IPS DF 19.7 (cell line): ENCODE results near the gene IL1RAPL2.
"Not testable (repeated sequence)": the region's sequence is repeated elsewhere in the genome, so short reads cannot be mapped to it uniquely, and the experiment has no call there.

Experiments
- DNase-seq: peaks from one replicate; pipeline ENCODE4 v3.0.0-alpha.2; 2013; ENCODE audit warnings: low read depth, low spot score

Gene IL1RAPL2

DNA sequence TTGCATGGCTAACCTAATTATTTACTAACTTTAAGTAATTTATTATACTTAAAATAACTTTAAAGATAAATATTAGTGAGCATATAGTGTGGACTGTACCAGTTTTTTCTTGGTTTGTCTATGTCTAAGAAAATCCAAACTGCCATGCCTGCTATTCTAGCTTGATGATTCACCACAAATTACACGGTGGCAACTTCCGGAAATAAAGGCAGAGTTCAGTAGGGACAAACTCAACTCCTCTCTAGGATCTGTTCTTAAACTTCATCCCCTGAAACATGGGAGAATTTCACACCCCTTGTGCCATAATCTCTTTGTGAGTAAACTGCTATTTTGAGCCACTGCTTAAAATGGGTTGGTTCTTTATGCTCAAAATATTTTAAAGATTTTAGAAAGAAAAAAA lies 1042.7 kb downstream of the IL1RAPL2 start:
- DNase-seq: no peak

DNA sequence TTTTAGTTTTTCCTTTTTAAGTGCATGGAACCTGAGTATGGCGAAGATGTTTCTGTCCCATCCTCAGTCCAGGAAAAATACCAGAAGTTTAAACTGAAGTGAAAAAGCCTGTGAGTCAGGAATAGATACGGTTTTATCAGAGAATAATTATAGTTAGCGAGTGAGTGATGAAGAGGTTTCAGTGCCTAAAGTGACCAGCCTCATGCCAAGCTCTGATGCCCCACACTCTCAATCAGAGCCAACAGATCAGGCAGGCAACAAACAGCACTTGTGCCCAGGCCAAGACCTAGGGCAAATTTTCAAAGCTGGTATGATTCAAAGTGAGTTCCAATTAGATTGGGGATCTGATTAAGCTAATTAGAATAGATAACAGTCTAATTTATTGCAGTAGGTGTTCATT lies 1043.5 kb downstream of the IL1RAPL2 start:
- DNase-seq: no peak

DNA sequence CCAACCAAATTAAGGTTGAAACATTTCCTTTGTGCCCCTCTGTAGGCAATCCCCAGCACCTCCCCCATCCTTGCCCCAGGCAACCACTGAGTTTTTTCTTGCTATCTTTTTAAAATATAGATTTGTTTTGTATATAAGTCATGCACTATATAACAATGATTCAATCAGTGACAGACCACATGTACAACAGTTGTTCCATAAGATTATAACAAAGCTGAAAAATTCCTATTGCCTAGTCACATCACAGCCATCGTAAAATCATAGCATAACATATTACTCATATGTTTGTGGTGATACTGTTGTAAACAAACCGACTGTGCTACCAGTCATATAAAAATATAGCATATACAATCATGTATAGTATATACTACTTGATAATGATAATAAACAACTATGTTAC lies 1044.4 kb downstream of the IL1RAPL2 start:
- DNase-seq: no peak

DNA sequence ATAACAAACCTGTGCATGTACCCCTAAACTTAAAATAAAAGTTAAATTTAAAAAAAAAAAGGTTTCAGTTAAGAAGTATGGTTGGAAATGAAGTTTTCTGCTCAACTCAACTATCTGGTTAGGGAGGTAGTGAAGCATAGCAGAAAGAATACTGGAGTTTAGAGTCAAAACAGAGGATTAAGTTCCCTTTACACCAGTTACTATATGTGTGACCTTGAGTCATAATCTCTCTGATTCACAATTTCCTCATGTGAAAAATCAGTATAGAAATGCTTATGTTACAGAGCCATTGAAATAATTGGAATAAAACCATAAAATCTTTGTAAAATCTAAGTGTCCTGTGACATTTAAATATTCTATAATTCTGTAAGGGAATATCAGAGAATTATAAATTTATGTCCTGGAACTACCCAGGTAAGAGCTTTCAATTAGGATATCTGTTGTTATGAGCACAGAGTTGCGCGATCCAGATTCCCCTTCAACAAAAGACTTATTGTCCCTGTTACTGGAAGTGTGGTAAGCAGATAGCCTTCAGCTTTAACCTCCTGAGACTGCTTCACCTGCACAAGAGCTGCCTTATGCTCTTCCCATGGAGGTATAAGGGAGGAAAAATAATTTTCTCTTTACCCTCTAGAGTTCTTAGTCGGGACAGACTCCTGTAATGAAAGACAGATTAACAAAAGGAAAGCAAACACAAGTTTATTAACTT lies 1052.5 kb downstream of the IL1RAPL2 start:
- no peak for DNase-seq

DNA sequence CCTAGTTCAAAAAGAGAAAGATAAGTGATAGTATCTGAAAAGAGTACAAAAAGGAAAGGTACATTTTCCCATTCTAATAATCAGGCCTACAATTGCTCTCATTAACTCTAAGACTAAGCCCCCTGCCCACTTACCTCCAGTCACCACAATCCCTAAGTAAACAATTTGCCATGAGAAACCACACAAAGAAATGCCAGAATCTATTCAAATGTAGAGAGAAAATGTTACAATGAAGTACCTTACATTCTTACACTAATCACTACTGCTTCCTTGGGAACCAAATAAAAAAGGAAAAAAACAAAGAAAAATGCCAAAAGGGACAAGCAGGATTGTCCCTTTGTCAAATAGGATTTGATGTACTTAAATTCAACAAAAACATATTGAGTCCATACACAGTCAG lies 1068.2 kb downstream of the IL1RAPL2 start:
- DNase-seq: no peak

DNA sequence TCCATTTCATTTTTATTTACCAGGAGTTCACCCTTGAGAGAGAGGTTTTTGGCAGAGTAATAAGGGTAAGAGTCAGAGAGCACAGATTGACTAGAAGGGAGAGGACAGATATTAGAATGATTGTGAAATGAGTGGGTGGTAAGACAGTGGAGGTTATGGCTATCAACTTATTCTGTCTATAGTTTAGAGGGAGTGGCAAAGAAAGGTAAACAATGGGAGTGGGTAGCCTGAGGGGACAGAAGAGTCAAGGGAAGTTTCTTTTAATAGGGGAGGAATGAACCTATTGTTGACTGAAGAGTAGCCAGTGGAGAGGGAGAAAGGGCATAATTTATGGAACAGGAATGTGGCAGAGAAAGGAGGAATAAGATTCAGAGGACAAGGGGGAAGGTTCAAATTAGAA lies 1069.8 kb downstream of the IL1RAPL2 start:
- DNase-seq: no peak

DNA sequence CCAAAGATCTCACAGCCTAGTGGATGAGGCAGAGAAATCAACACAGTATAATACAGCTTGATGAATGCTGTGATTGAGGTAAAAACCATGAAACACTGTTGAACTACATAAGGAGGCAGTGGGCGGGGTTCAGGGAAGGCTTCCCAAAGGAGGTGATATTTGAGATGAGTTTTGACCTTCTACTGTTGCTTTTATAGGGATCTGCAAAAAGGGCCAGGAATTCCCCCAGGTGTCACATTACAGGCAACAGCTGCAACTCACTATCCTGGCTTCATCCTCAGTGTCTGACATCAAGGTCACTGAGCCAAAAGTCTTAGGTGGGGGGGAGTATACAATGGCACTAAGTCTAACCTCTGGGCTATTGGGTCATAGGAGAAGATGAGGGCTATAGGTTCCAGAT lies 1070.7 kb downstream of the IL1RAPL2 start:
- DNase-seq: no peak

DNA sequence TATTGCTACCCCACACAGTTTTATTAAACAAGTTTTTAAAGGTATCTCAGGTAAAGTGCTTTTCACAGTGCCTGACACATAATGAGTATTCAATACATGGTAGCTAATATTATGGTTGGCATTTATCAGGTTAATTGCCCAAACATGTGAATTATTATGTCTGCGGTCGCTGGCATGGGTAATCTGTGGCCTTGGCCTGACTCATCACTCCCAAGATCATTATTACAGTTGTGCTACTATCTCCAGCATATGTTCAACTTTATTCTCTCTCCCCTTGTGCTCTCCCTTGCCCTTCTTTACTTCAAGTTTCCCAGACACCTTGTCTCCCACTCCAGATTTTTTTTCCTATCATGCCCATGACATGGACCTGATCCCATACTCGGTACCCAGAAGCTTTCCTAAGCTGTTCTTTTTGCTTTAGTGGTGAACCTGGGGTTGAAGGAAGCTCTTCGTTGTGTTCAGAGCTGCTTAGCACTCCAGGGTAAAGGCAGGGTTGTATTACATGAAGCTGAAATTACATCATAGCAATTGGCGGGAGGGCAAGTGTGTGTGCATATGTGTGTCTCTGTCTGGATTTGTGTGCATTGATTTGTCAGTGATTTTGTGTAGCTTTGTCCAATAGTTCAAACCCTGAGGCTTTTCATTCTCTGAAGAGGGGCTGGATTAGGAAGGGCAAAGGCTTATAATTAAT lies 1079.8 kb downstream of the IL1RAPL2 start:
- no peak for DNase-seq

DNA sequence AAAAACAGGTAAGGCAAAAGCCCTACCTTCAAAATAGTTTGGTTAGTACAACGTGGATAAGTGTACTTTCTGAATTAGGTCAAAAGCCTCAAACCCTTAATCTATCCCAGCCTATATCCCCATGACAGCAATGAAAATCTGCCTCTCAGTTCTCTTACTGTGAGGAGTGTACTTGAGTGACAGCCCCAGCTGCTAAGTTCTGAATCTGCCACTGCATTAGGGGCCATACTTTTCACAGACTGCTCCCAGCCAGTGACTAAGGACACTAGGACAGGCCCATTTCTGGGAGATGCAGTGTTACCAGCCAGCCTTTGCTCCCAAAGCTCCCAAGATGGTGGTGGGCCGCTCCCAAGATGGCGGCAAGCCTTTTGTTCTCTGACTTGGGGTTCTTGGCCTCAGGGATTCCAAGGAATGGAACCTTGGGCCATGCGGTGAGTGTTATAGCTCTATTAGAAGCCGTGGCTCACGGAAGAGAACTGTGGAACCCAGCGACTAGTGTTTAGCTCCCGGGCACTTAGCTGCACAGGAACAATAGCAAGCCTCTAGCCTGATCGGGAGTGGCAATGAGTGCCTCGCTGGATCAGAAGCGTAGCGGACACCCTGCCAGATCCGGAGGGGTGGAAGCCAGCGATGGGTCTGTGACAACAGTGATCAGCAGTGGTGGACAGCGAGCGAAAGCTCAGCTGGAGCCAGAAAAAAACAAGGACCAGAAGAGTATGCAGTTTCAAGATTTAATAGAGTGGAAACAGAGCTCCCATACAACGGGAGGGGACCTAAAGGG lies 1080.8 kb downstream of the IL1RAPL2 start:
- no peak for DNase-seq

DNA sequence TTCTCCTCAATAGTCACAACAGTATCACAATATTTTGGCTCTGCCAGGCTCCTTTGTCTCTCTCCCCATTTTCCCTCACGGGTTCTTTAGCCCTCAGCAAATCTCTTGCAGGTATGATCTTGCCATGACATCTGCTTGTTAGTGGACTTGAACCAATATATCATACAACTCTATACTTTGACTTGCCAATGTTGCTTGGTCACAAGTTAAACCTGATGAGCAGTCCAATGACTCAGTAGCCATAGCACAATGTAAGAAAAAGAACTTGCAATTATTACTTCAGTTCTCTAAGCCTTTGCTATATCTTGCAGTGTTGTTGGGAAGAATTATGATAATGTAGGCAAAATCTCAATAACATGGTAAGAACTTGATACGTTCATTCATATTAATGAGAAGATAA lies 1081.8 kb downstream of the IL1RAPL2 start:
- DNase-seq: no peak

DNA sequence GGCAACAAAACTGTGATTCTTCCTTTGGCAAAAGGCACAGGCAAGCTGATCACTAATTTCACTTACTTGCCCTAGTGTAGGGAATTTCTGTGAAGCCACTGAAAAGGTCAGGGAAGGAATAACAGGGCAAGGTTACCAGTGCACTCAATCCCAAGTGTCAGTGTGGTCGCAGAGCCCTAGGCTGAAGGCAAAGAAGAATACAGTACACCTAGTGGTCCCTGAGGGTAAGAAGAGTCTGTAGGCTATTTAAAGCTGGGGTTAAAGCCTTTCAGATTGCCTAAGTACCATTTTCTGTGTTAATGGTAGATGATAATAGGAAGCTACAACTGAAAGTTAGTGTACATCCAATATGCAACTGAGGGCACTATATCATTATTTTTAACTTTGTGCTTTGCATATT lies 1082.7 kb downstream of the IL1RAPL2 start:
- no peak for DNase-seq

DNA sequence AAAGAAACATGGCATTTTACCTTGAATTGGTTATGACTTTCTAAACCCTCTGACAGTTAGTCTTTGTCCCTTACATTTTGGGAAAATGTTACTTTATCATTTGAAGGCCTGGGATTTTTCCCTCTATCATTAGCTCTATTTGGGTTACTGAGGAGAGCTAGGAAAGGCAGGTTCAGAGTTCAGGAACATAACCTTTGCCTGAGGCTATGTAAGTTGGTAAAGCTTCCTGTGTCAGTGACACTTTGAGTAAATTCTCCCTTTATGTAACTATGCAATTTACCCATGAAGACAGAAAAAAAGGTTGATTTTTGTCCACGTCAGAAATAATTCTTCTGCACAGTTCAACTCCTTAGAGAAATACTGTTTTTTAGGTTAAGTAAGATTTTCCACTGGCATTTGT lies 1084.6 kb downstream of the IL1RAPL2 start:
- no peak for DNase-seq

DNA sequence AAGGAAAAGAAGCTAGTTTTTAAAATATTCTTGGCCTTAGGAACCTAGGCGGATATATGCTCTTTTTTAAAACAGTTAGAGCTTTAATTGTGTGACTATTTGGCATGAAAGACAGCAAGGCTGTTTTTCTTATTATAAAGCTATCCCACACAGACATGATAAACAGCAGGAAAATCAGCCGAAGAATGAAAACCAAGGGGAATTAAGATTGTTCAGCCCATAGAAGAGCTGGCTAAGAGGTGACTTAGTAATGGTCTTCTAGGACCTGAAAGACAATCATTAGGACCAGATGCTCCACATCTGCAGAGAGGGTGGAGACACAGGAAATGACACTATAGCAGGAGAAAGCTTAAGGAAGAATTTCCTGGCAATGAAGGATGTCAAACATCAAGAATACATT lies 1085.0 kb downstream of the IL1RAPL2 start:
- DNase-seq: no peak

DNA sequence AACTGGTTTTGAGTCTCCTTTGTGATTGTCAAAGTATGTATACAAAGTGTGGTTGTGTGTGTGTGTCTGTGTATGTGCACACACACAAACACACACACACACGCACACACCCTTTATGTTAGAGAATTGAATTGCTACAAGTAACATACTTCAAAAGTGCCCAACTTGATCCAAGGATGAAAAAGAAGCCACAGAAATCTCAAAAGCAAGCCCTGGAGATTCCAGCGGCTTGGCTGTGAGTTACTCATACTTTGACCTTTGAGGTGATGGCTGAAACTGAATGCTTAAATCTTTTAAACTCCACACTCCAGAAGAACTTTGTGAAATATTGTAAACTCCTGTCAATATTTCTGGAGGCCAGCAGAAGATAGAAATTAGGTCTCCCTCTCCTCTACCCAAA lies 1087.9 kb downstream of the IL1RAPL2 start:
- DNase-seq: no peak

DNA sequence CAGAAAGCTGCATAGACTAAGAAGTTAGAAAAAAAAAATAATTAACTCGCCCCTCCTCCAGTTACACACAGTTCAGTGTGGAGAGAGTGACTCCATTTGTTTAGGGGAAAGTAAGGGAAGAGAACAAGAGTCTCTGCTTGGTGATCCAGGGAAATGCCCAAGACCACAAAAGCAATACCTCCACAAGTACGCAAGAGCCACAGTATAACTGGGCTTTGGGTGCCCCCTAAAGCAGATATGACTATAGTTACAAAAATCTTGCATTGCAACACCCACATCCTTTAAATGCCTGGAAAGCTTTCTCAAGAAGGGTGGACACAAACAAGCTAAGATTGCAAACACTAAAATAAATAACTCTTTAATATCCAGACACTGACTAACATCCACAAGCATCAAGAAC lies 1092.1 kb downstream of the IL1RAPL2 start:
- DNase-seq: no peak

DNA sequence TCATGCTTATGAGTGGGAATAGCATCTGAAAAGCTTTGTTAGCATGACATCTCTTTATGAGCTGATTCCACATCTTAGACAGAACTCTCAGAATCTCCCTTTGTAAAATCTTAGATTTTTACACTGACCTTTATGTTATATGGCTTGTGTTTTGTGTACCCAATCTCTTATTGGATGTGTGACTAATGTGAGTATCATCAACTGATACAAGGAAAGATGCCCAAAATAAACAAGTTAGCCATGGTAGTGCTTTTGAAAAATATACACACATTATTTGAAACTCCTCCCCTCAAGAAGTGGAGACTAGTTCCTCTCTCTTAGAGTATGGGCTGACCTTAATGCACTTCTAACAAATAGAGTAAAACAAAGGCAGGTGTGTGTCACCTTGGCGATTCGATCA lies 1096.2 kb downstream of the IL1RAPL2 start:
- DNase-seq: no peak

DNA sequence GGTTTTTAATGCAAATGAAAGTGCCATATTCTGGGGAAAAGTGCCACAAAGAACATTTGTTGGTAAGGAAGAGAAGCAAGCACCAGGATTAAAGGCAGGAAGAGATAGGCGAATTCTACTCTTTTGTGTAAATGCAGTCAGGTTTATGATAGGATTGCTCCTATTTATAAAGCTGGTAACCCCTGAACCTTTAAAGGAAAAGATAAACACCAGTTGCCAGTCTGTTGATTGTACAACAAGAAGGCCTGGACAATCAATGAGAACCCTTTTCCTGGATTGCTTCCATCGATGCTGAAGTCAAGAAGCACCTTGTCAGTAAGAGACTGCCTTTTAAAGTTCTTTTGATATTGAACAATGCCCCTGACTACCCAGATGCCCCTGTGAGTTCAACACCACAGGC lies 1098.2 kb downstream of the IL1RAPL2 start:
- DNase-seq: no peak

DNA sequence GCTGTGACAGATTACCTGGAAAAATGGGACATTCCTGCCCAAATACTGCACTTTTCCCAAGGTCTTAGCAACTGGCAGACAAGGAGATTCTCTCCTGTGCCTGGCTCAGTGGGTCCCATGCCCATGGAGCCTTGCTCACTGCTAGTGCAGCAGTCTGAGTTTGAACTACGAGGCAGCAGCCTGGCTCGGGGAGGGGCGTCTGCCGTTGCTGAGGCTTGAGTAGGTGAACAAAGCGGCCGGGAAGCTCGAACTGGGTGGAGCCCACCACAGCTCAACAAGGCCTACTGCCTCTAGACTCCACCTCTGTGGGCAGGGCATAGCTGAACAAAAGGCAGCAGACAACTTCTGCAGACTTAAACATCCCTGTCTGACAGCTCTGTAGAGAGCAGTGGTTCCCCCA lies 1118.3 kb downstream of the IL1RAPL2 start:
- not testable (repeated sequence) for DNase-seq

DNA sequence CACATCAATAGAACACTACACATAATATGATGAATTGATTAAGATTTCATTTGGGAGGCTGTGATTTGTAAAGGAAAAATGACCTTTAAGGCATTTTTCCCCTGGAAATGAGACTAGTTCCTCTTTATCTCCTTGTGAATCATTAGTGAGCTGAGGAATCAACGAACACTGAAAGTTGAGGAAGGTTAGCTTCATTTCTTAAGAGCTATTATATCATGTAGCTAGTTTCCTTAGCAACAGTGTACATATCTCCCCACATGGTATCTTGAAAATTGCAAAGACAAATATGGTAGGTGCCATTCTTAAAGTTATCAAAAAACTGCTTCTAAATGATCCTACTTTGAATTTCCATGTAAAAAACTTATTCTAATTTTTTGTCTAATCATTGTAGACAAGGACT lies 1128.8 kb downstream of the IL1RAPL2 start:
- DNase-seq: no peak

DNA sequence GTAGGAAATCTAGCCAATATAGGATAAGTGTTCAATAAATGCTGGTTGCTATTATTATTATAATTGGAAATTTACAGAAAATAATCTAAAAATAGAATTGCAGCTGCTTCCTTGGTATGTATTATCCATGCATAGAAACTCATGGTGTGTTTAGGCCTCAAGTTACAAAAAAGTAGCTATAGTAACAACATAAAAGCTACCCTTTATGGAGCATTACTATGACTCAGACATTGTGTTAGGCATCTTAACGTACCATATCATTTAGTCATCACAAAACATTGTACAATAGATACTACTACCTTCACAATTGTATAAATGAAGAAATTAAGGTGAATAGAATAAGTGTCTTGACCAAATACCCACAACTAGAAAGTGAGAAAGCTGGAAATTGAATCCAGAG lies 1129.5 kb downstream of the IL1RAPL2 start:
- no peak for DNase-seq

DNA sequence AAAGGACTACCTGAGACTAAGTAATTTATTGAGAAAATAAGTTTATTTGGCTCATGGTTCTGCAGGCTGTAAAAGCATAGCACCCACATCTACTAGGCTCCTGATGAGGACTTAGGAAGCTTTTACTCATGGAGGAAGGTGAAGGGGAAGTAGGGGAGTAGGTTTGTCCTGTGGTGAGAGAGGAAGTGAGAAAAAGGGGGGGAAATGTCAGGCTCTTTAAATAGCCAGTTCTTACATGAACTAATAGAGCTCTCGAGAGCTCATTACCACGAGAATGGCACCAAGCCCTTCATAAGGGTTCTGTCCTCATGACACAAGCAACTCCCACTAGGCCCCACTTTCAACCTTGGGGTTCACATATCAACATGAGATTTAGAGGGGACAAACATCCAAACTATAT lies 1130.9 kb downstream of the IL1RAPL2 start:
- DNase-seq: no peak

DNA sequence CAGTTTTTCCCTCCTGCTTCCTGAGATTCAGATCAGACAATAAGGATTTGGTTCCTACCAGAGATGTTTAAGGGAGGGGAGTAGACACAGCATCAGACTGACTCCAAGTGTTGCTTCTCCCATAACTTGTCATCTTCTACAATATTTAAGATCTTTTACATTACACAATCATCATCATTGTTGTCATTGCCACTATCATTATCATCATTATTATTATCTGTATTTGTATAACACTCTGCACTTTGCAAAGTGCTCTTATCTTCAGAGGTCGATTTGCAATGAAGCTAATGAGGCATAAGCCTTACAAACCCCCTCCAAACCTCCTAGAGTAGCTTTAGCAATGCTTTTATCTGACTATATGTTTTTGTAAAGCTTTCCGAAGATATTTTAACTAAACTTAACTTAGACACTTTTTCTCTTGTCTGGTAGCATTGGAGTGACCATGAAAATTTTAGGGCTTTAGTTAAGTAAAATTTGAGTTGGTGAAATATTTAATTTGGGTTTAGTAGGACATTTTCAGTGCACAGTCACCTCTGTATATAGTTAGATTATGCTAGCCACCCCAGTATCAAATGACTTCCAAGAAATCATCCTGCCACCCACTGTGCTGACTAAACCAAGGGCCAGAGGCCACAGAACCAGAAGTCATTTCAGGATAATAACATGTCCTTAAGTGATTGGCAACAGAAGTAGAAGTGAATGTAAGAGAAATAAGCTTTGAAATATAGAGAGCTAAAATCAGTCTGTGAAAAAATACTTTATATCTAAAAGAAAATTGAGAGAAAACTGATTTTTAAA lies 1132.2 kb downstream of the IL1RAPL2 start:
- DNase-seq: no peak
